A673 (cell line): ENCODE results near the gene COMMD3. TPM values are rescaled to one million over a fixed set of nuclear protein-coding genes. Genes with fewer than 3 reads are reported as not detected.

ENCODE experiments used
- BruUV-seq: library from RNA; stranded (reverse); fragments of 400-500 nt; replicated peaks from 2 replicates; lab custom pipeline; 2021; lab: Mats Ljungman, UMichigan
- CTCF ChIA-PET: fragments of 300-600 bp; sonication (Branson Sonifier 250); formaldehyde crosslinking; loops from one replicate; lab custom pipeline; 2022; ENCODE audit warnings: antibody characterized with exemption; lab: Charles Lee
- POLR2A ChIA-PET: fragments of 300-600 bp; sonication (Branson Sonifier 250); formaldehyde crosslinking; loops from one replicate; lab custom pipeline; 2022; ENCODE audit warnings: antibody characterized with exemption; ENCODE audit not compliant: low non-redundant PET; lab: Charles Lee
- DNase-seq: peaks from one replicate; pipeline ENCODE4 v3.0.0-alpha.2; 2015; ENCODE audit warnings: low spot score
- H3K27ac ChIP-seq: fragments of 200-600 bp; sonication (generic); 2 replicates; pipeline ENCODE4 v1.5.1; 2016; ENCODE audit warnings: mixed run types, low read depth, mild to moderate bottlenecking, mixed read lengths, antibody characterized with exemption, low read length; ENCODE audit not compliant: poor library complexity, severe bottlenecking
- H3K27me3 ChIP-seq: fragments of 200-600 bp; sonication (generic); replicated peaks from 2 replicates; pipeline ENCODE4 v1.6.1; 2017; ENCODE audit warnings: mixed run types, low read depth, mild to moderate bottlenecking, mixed read lengths, antibody characterized with exemption, low read length; ENCODE audit not compliant: insufficient read depth, poor library complexity
- H3K36me3 ChIP-seq: fragments of 200-600 bp; sonication (generic); 2 replicates; pipeline ENCODE4 v1.6.1; 2016; ENCODE audit warnings: mixed run types, mild to moderate bottlenecking, mixed read lengths, antibody characterized with exemption, low read length; ENCODE audit not compliant: insufficient read depth, poor library complexity, severe bottlenecking
- H3K4me1 ChIP-seq: fragments of 200-600 bp; sonication (generic); 2 replicates; pipeline ENCODE4 v1.6.1; 2017; ENCODE audit warnings: mixed run types, mild to moderate bottlenecking, mixed read lengths, antibody characterized with exemption, low read length; ENCODE audit not compliant: insufficient read depth, poor library complexity, severe bottlenecking
- H3K4me3 ChIP-seq: fragments of 200-600 bp; sonication (generic); 2 replicates; pipeline ENCODE4 v1.5.1; 2016; ENCODE audit warnings: low read depth, mixed run types, mild to moderate bottlenecking, mixed read lengths, low read length; ENCODE audit not compliant: poor library complexity, severe bottlenecking
- H3K9me3 ChIP-seq: fragments of 200-600 bp; sonication (generic); 2 replicates; pipeline ENCODE4 v1.6.1; 2016; ENCODE audit warnings: mixed run types, low read depth, mild to moderate bottlenecking, mixed read lengths, antibody characterized with exemption, low read length; ENCODE audit not compliant: poor library complexity, severe bottlenecking
- CTCF ChIP-seq: fragments of 300-800, 200-600 bp; sonication (generic); conservative IDR thresholded peaks from 2 replicates; pipeline ENCODE4 v1.5.1; 2017; ENCODE audit warnings: low read depth, mild to moderate bottlenecking, antibody characterized with exemption, low read length, moderate library complexity, mixed read lengths
- EZH2 ChIP-seq: fragments of 200-600 bp; sonication (generic); IDR thresholded peaks from 2 replicates; pipeline ENCODE4 v1.6.1; 2017; ENCODE audit warnings: borderline replicate concordance, low read depth, mild to moderate bottlenecking, mixed read lengths, antibody characterized with exemption, low read length; ENCODE audit not compliant: poor library complexity, severe bottlenecking
- intact Hi-C: fragments of 100-400 bp; cut with micrococcal nuclease; formaldehyde crosslinking; loops from one replicate; pipeline ENCODE4 v1.10.0; 2022; ENCODE audit not compliant: unreplicated experiment
- total RNA-seq: library from RNA; stranded (reverse); gene quantifications from 2 replicates; pipeline ENCODE4 v1.2.3, GENCODE V29; 2021

The COMMD3 gene
- total RNA-seq, 1 experiment from 2014 or later = 72.6 TPM

DNA sequence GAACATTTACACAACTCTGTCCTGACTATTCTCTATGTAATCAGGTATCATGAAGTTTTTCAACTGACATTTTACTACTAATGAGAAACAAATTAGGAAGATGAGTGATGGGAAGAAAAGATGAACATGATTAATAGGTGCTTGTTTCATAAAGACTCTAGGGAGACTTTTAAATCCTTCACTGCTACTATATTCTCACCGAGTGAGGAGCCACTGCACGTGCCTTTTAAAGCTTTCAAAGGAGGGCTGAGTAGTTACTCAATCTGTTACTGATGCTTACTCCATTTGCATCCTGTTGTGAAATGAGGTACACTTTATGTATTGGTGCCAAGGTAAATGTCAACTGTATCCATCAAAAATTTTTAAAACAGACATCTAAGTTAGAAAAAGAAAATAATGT is 1.3 kb upstream of the COMMD3 start:
- peaks cover 20% of the 10 kb centered on the region for H3K4me1 ChIP-seq
- no peak overlapping the region for H3K27ac ChIP-seq
- BruUV-seq = no TSS peak
- intact Hi-C loops = loop anchor here (5.0 kb wide), 1 partner anchor 88 kb away; no protein-coding TSS in a partner anchor
- no peaks in the 10 kb centered on the region for H3K27me3 ChIP-seq
- ChIA-PET CTCF (no interaction called here), POLR2A (no interaction called here)
- TF ChIP-seq EZH2 (no peak), CTCF (no peak)
- no peak for DNase-seq
- no peaks in the 10 kb centered on the region for H3K36me3 ChIP-seq
- H3K4me3 ChIP-seq = no peak overlapping the region
- H3K9me3 ChIP-seq = no peaks in the 10 kb centered on the region

GRCh38 chr10:22315455-22316285 is 518 bp upstream of the COMMD3 start:
- DNase-seq = peak; percentile 63
- TF ChIP-seq CTCF = no peak
- no peak for TF ChIP-seq EZH2
- peak overlapping the region; percentile 90 for H3K27ac ChIP-seq
- CTCF ChIA-PET = interaction anchor here (0.5 to 0.6 kb wide), 2 partner anchors 113 to 1029 kb away, joined by 3 to 4 read pairs; no protein-coding TSS in a partner anchor
- H3K27me3 ChIP-seq = no peaks in the 10 kb centered on the region
- POLR2A ChIA-PET = interaction anchor here (0.6 kb wide), 1 partner anchor 788 kb away, joined by 3 read pairs; no protein-coding TSS in a partner anchor
- peaks cover 20% of the 10 kb centered on the region for H3K4me1 ChIP-seq
- H3K36me3 ChIP-seq = no peaks in the 10 kb centered on the region
- BruUV-seq = no TSS peak
- intact Hi-C loops = loop anchor here (5.0 kb wide), 1 partner anchor 88 kb away; no protein-coding TSS in a partner anchor
- H3K9me3 ChIP-seq = no peaks in the 10 kb centered on the region
- peak overlapping the region; percentile 88 for H3K4me3 ChIP-seq

- H3K27ac ChIP-seq = peak overlapping the region; percentile 90
- ChIA-PET POLR2A (no interaction called here), CTCF (no interaction called here)
- peaks cover 2% of the 10 kb centered on the region for H3K27me3 ChIP-seq
- BruUV-seq = TSS peak; percentile 46
- no peaks in the 10 kb centered on the region for H3K36me3 ChIP-seq
- DNase-seq = no peak
- H3K9me3 ChIP-seq = no peaks in the 10 kb centered on the region
- peak overlapping the region; percentile 88 for H3K4me3 ChIP-seq
- intact Hi-C loops = loop anchor here (5.0 kb wide), 1 partner anchor 90 kb away; no protein-coding TSS in a partner anchor
- TF ChIP-seq EZH2 (no peak), CTCF (no peak)
- H3K4me1 ChIP-seq = peaks cover 20% of the 10 kb centered on the region
Measured at GRCh38 chr10:22317076-22317370, 835 bp downstream of the COMMD3 start.
